Activated CD4-positive, alpha-beta T cell treated with anti-CD3 and anti-CD28 coated beads, Interleukin-2, amount 50 U/mL, for 1 hour (primary cell): ENCODE measurements around the gene MYO7B.

Source experiments
- DNase-seq: peaks from one replicate; pipeline ENCODE4 v3.0.0-alpha.2; 2020

Gene MYO7B

DNA sequence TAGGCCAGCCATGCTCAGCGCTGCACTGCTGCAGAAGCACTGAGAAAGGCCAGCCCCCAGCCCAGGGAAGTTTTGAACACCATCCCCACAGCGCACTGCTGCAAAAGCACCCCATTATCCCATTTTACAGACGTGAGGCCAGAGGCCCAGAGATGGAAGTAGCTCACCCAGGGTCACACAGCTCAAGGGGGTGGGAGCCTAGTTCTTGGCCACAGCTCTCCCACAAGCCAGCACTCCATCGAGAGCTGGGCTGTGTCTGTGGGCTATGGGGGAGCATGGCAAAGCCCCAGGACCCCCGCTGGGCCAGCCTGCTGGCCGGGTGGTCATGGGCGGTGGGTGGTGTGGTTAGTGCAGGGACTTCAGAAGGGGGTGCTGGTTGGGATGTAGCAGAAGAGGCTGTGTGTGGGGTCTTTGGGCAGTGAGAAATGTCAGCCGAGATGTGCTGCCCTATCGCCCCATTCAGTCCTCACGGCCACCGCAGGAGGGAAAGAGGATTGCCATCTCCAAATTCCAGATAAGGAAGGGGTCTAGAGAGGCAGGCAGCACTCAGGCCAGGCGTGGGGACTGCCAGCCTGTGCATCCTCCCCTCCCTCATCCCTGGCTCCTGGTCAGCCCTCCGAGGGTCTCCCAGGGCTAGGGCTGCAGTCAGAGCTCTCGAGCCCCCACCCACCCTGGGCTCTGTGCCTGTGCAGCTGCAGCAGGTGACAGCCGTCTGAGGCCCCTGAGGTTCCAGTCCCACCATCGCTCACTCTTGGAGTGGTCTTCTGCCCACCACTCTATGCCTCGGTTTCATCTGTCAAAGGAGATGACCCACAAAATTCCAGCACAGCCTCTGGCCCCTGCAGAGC is 93.5 kb downstream of the MYO7B start:
- DNase-seq, result no peak

DNA sequence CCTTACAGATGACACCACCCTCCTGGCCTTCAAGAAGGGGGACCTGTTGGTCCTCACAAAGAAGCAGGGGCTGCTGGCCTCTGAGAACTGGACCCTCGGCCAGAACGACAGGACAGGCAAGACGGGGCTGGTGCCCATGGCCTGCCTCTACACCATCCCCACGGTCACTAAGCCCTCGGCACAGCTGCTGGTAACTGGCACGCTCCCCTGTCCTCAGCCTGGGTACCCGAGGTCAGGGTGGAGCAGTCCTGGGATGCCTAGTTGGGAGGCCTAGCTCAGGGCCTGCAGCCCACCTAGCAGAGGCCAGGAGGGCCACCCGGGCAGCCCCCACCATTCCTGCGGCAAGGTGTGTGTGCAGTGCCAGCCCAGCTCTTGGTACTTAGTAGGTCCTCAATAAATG is 94.2 kb downstream of the MYO7B start:
- no peak for DNase-seq

DNA sequence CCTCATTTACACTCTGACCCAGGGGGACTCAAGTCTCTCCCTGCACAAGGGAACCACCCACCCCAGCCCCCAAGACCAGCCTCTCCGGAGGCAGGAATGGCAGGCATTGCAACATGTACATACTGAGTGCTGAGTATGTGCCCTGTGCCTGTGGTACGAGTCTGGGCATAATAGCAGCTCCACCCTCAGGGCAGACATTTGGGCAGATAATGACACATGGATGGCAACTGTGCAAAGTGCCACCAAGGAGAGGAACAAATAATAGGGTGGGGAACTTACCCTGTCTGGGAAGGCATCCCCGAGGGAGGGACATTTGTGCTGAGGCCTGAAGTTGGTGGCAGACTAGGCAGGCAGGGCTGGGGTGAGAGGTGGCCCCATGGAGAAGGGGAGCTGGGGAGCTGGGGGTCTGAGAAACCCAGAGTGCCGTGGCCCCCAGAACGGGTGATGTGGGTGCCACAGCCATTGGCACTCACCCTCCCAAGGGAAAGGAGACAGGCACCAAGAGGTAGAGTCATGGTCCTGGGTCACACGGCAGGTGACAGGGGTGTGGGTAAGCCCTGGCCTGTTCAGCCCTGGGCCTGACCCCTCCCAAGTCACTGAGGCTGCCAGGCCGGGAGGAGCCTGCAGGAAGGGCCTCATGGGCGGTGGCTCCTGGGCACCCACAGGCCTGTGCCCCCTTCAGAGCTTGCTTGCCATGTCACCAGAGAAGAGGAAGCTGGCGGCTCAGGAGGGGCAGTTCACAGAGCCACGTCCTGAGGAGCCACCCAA is 94.8 kb downstream of the MYO7B start:
- DNase-seq, result no peak

DNA sequence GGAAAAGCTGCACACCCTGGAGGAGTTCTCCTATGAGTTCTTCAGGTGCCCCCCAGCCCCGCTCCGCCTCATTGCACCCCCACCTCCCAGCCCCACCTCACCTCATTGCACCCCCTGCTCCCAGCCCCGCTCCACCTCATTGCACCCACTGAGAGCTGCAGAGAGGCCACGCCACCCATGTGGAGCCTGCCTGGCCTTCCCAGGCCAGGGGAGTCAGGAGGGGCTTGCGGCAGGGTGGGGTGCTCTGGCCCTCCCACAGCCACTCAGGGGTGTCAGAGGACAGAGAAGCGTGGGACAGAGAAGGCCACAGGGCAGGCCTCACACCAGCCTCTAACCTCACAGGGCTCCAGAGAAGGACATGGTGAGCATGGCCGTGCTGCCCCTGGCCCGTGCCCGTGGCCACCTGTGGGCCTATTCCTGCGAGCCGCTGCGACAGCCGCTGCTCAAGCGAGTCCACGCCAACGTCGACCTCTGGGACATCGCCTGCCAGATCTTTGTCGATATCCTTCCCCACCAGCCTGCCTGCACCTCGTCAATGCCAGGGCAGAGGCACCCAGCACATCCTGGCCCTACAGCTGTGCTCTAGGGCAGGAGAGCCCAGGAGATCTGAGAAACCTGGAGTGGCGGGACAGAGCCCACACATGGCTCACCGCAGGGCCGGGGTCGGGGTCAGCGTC is 95.5 kb downstream of the MYO7B start:
- DNase-seq, result no peak

DNA sequence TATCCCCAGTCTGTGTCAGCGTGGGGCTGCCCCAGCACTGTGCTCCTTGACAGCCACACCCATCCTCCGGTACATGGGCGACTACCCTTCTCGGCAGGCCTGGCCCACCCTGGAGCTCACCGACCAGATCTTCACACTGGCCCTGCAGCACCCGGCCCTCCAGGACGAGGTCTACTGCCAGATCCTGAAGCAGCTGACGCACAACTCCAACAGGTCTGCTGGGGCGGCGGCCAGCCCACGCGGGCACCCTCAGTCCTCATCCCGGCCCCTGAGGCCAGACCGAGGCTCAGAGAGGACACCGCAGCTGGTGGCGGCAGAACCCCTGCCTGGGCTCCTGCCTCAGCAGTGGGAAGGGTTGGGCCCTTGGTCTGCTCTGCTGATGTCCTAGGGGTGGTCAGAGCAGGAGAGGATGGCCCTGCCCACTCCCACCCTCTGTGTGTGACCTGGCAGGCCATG is 96.1 kb downstream of the MYO7B start:
- no peak for DNase-seq

DNA sequence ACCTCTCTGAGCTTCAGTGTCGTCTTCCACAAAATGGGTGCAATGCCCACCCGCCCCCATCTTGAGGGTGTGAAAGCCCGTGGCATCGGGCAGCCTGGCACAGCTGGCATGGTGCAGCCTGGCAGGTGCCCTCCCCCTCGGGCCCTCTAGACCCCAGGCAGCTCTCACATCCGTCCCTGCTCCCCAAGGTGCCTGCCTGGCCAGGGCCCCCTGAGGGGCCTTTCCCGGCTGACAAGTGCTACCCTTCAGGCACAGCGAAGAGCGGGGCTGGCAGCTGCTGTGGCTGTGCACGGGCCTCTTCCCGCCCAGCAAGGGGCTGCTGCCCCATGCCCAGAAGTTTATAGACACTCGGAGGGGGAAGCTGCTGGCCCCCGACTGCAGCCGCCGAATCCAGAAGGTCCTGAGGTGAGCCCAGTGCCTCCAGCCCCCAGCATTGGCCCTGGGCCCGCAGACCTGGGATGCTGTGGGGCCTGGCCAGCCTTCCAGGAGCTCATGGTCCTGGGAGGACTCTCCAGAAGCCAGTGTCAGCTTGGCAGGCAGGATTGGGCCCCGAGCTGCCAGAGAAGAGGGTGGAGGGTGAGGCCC is 96.6 kb downstream of the MYO7B start:
- no peak for DNase-seq

DNA sequence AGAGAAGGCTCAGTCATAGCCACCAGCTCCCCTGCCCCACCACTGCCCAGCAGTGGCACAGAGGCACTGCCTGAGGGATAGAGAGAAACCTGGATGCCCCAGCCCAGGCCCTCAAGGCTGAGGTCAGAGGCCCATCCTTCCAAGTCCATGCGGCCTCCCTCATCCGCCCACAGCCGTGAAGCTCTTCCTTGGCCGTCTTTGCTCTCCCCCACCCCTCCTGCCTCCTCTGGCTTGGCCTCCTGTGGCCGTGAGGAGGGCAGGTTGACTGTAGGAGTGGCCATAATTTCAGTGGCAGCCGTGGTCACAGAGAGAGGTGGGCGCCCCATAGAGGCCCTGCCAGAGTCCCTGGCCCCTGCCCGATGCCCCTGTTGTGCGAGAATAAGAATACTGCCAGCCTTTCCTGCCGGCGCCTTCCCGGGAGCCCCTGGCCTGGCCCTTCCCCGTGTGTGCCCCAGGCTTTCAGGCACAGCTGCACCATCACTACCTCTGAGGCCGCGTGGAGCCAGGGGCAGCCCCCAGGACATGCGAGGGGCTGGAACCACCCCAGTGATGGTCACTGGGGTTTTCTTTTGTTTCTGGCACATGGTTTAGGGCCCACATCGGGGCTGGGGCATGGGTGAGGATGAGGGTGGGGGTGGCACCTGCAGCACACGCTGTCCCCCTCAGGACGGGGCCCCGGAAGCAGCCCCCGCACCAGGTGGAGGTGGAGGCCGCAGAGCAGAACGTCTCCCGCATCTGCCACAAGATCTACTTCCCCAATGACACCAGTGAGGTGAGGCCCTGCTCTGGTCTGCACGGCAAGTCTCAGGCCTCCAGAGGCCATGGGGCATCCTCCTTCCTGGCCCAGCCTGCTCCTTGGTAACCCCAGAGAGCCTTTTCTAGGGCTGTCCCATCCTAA is 97.4 kb downstream of the MYO7B start:
- no peak for DNase-seq

DNA sequence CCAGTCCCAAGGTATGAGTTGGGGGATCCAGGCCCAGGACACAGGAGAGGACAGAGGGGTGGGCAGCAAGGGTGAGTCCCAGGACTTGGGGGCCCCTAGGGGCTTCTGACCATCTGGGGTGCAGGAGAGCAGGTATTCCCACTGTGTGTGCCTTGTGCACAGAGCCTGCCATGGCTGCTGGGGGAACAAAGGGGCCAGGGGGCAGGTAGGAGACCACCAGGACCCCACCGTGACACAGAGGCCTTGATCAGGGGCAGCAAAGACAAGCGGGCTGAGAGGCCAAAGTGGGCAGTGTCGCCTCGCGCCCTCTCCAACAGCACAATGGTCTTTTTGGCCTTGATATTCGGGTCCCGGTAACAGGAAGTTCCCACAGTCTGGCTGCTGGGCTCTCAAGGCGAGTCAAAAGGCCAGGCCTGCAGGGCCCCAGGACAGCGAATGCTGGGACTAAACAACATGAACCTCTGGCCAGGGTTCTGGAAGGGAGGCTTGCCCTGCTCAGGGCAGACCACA is 98.1 kb downstream of the MYO7B start:
- no peak for DNase-seq

DNA sequence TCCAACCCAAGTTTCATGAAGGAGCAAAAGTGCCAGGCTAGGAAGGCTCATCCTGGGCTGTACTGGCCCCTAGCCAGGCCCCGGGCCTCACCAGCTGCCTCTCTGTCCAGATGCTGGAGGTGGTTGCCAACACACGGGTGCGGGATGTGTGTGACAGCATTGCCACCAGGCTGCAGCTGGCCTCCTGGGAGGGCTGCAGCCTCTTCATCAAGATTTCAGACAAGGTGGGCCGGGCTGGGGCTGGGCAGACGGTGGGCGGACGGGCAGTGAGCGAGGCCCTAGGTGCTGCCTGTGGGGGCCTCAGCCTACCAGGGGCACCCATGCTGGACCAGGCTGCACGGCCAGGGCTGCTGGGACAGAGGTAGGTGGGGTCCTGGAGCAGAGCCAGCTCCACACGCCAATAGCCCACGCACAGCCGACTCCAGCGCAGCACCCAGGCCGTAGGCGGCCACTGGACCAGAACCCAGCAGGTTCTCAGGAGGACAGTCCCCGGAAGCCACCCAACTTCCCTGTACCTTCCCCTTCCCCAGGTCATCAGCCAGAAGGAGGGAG is 98.7 kb downstream of the MYO7B start:
- DNase-seq, result no peak

DNA sequence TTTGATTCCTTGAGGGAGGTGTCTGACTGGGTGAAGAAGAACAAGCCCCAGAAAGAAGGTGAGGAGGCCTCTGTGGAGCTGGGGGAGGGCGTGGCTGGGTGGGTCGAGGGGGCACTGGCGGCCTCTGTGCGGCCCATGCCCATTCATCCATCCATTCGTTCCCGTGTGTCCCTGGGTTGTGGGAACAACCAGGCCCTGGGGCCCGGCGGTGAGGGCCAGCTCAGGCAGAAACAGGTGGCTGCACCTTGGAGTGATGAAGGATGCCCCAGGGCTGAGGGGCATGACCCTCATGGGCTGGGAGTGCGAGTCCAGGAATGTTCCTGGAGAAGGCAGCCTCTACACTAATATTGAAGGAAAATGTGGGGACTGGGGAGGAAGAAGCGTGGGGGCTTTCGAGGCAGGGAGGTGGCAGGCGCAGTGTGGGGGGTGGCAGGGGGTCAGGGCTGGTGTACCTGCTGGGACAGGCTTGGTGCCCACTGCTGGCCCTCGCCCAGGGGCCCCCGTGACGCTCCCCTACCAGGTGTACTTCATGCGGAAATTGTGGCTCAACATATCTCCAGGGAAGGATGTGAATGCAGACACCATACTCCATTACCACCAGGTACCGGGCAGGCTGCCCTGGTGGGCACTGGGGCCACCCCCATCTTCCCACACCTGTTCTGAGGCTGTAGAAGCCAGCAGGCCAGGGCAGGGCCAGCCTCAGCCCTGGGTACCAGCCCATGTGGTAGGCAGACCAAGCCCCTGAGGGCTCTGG is 99.3 kb downstream of the MYO7B start:
- DNase-seq, result no peak

DNA sequence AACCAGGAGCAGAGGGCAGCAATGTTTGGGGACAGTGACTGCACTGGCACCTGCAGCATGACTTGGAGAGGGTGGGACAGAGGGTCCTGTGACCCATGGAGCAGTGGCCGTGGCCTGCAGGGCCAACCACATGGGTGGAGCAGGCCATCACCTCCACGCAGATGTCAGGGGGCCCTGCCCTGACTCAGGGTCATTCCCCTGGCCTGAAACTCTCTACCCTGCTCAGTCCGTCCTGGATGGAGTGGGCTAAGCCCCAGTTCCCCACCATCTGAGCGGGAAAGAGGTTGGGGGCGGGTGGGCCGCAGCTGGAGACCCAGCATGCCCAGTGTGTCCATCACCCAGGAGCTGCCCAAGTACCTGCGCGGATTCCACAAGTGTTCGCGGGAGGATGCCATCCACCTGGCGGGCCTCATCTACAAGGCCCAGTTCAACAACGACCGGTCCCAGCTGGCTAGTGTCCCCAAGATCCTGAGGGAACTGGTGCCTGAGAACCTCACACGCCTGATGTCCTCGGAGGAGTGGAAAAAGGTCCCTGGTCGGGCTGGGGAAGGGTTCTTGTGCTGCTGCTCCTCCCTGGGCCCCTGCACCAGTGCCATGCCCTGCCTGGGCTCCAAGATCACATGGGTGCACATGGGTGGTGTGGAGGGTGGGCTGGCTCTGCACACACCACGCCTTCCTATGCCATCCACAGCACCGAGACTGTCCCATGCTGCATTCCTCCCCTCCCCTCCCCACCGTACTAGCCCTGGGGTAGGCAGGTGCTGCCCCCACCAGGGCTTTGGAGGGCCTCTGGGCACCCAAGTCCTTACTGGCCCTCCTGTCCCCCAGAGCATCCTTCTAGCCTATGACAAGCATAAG is 100.1 kb downstream of the MYO7B start:
- DNase-seq, result no peak

DNA sequence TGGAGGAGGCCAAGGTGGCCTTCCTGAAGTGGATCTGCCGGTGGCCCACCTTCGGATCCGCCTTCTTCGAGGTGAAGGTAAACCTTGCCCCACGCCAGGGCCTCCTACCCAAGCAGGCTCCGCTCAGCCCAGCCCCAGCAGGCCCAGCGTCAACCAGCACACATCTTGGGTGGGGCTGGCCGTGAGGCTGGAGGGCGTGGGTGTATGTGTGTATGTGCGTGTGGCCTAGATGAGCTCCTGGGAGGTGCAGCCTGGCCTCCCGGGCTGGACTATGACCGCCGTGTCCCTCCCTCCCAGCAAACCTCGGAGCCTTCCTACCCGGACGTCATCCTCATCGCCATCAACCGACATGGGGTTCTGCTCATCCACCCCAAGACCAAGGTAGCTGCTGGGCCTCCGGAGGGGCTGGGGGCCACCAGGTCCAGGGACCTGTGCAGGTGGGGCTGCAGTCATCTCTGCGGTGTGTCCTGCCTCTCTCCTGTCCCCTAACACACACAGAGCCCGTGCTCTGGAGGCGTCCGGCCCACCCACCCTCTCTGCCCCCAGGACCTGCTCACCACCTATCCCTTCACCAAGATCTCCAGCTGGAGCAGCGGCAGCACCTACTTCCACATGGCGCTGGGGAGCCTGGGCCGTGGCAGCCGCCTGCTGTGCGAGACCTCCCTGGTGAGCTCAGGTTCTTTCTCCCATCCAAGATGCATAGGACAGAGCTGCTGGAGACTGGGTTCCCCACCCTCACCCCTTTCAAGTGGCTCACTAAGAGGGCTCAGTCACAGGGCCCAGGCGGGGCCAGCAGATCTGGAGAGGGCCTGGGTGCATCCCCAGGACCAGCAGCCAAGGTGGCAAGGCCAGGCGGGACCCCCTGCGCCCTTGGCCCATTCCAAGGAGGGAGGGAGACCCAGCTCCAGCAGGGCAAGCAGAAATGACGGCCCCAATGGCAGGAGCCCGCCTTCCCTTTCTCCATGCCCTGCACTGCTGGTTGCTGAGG is 101.1 kb downstream of the MYO7B start:
- no peak for DNase-seq

DNA sequence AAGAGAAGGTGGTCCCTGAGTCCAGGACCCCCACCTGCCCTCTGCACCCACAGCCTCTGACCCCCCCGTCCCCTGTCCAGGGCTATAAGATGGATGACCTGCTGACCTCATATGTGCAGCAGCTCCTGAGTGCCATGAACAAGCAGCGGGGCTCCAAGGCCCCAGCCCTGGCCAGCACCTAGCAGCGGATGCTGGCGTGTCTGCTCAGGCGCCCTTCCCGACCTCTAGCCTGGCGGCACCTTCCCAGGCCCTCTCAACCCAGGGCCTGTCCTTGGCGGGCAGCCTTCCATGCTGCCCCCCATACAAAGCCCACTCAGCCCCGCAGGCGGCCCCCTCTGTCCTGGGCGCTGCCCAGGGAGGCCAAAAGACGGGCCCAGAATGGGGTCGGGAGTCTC is 101.8 kb downstream of the MYO7B start:
- no peak for DNase-seq

DNA sequence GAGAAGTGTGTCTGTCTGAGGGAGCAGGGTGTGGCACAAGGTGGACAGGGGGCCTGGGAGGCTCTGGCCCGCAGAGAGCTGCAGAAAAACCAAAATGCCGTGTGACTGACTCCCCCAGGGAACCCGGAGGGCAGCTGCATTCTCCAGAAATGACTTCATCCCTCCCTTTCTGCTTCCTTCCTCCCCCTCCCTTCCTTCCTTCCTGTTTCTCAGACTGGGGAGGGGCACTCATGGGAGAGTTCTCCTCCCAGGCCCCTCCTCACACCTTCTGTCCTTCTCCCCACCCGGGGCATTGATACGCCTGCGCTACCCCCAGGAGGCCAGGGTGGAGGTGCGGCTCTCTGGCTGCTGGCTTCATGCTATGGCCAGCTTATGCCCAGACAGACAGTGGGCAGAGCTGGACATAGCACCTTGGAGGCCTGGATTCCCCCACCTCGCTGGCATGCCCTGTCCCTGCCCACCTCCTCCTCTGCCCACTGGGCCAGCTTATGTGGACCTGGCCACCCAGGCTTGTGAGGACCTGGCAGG is 102.3 kb downstream of the MYO7B start:
- no peak for DNase-seq

DNA sequence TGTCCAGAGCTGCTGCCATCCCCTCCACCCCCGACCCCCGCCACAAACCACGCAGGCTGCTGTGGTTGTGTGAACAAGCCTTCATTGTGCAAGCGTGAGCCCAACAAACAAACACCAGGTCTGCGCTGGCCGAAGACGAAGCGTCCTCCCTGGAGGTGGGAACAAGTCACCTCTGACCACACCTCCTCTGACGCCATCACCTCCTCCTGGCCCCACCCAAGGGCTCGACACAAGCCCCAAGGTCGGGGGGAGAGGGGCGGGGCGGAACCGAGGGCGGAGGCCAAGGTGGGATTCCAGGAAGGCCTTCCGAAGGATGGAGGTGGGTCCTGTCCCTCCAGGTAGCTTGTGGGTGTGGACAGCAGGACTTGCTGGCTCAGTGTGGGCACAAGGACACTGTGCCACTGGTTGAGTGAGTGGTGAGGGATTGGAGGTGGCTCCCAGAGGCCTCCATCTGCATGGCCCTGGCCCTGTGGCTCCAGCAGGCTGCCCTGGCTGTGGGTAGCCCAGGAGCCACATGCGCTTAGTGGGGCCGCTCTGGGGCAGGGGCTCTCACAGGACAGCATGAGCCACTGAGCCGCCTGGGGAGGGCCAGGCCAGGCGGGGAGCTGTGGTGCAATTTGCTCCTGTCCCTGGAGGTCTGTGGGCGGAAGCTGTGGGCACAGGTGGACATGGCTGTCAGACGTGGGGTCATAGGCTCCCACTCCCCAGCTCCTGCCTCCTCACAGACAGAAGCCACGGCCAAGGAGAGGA is 103.1 kb downstream of the MYO7B start:
- no peak for DNase-seq

DNA sequence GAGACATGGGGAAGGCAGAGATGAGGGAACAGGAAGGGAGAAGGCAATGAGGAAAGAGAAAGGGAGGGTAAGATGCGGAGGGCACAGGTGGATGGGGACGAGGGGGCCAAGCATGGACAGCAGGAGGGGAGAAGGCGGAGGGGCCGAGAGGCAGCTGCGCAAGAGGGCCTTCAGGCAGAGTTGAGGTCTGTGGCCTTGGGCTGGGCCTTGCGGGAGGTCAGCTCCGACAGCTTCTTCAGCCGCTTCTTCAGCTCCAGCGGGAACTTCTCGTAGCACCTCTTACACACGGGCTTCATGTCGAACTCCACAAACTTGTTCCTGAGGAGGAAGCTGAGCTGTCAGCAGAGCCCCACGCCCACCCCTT is 103.6 kb downstream of the MYO7B start:
- DNase-seq, result no peak
